Ovary (tissue), 9 donors: Measurements from ENCODE around the gene MACC1. TPM values are rescaled to one million over a fixed set of nuclear protein-coding genes. Genes with fewer than 3 reads are reported as not detected.

ENCODE experiments used
- DNase-seq, 5 donors: peaks; one replicate each; pipeline ENCODE4 v3.0.0-alpha.2; 2019 to 2020
- H3K27ac ChIP-seq, 2 donors: fragments of 200-600 bp; one replicate each; pipeline versions ENCODE4 v1.5.1 to v1.8.0; 2019 to 2022
- H3K27me3 ChIP-seq: fragments of 200-600 bp; one replicate; pipeline ENCODE4 v1.8.0; 2022
- H3K36me3 ChIP-seq: fragments of 200-600 bp; sonication (generic); one replicate; pipeline ENCODE4 v1.5.1; 2019
- H3K4me1 ChIP-seq: one replicate; pipeline ENCODE4 v1.8.1; 2013; ENCODE audit warnings: mild to moderate bottlenecking, moderate library complexity; ENCODE audit not compliant: insufficient read depth
- H3K4me3 ChIP-seq: fragments of 200-600 bp; sonication (generic); one replicate; pipeline ENCODE4 v1.5.1; 2017
- H3K9me3 ChIP-seq, 2 donors: fragments of 200-600 bp in 1 of 2; sonication (generic) in 1 of 2; one replicate each; pipeline versions ENCODE4 v1.5.1 to v1.8.1; 2013 to 2019; ENCODE audit warnings: mild to moderate bottlenecking in 1 of 2, moderate library complexity in 1 of 2
- CTCF ChIP-seq, 3 donors: fragments of 450-650 bp in 2 of 3; fragments of 200-600 bp in 1 of 3; IDR thresholded peaks; one replicate each; pipeline versions ENCODE4 v1.5.1 to v1.8.0; 2016 to 2022; ENCODE audit warnings: antibody characterized with exemption in 3 of 3, mild to moderate bottlenecking in 1 of 3
- EP300 ChIP-seq: sonication (generic); formaldehyde crosslinking; IDR thresholded peaks from one replicate; pipeline ENCODE4 v1.6.1; 2017; ENCODE audit warnings: antibody characterized with exemption
- POLR2A ChIP-seq: fragments of 450-650 bp; IDR thresholded peaks from one replicate; pipeline ENCODE4 v1.6.1; 2017; ENCODE audit warnings: antibody characterized with exemption, mild to moderate bottlenecking, moderate library complexity
- WGBS, 3 donors: extraction: QIAGEN DNeasy Blood & Tissue Kit in 1 of 3; methylation state at CpG; one replicate each; pipeline versions ENCODE4 v1.1.5 to v1.1.7; 2013 to 2017; 5-methylcytosine and 5-hydroxymethylcytosine counted together
- intact Hi-C, 4 donors: fragments of 100-400 bp; cut with DNase I; formaldehyde crosslinking; loops; one replicate each; pipeline versions ENCODE4 v1.11.0 to v1.15.1; 2022 to 2023
- polyA plus RNA-seq, 2 donors: library from polyadenylated mRNA; stranded (reverse); fragments of 200-250 nt in 1 of 2; fragments of 350-450 nt in 1 of 2; fragmentation: Illumina TruSeq in 1 of 2; extraction: RNeasy Lipid Tissue Mini Kit (QIAGEN cat#74804) in 1 of 2; gene quantifications; one replicate each; pipeline ENCODE4 v1.2.3, GENCODE V29; 2013 to 2014
- total RNA-seq, 7 donors: library from RNA; depleted of rRNA in 2 of 7; stranded (reverse); fragments of >200 nt in 2 of 7; fragmentation: NEBNext Ultra II Directional in 3 of 7; extraction: Animal tissue kit (Norgen Biotek cat#: 25700) in 3 of 7; gene quantifications; one replicate each; pipeline versions ENCODE4 v1.1.0 to v1.2.4, GENCODE V29; 2016 to 2023
- donor health status: DM: no; HTN: no; CAD: no; lungs with moderate emphysema.
- donor health status: DM: no; HTN: no; CAD: no.
- donor health status: Bipolar disorder and iron deficiency.
- donor health status: DM: yes; HTN: yes; CAD: no.
- donor health status: DM: no; HTN: no; CAD: no.
- donor health status: DM: yes; HTN: yes; CAD: no.

The MACC1 gene
- total and polyA plus RNA-seq, 9 donors = 0.05 to 3.5 (median 0.33) TPM; not detected in 2

DNA sequence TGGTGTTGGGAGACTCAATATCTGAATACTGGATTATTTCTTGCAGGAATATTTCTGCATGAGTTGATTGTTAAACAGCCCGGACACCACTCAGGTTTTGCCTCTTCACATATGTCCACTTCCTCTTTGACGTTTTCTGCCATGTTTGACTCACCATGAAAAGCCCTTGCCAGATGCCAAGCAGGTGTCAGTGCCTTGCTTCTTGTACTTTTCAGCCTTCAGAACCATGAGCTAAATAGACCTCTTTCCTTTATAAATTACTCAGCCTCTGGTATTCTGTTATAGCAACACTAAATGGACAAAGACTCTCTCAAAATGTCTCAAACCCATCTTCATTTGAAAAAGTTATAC lies 24.7 kb upstream of the MACC1 start:
- WGBS, 3 donors = 61 to 77% (median 68%) methylated on average over 2 of the region's 2 CpGs
- DNase-seq = no peak
- TF ChIP-seq EP300 (no peak), CTCF (IDR thresholded peaks at IDR 0.05) (no peak), POLR2A (no peak)
- no peaks in the 10 kb centered on the region for H3K9me3 ChIP-seq
- no peak overlapping the region for H3K4me3 ChIP-seq
- H3K27ac ChIP-seq = no peak overlapping the region
- H3K36me3 ChIP-seq = no peaks in the 10 kb centered on the region
- intact Hi-C loops = no loop called here
- no peaks in the 10 kb centered on the region for H3K27me3 ChIP-seq
- H3K4me1 ChIP-seq = peaks cover 10% of the 10 kb centered on the region

DNA sequence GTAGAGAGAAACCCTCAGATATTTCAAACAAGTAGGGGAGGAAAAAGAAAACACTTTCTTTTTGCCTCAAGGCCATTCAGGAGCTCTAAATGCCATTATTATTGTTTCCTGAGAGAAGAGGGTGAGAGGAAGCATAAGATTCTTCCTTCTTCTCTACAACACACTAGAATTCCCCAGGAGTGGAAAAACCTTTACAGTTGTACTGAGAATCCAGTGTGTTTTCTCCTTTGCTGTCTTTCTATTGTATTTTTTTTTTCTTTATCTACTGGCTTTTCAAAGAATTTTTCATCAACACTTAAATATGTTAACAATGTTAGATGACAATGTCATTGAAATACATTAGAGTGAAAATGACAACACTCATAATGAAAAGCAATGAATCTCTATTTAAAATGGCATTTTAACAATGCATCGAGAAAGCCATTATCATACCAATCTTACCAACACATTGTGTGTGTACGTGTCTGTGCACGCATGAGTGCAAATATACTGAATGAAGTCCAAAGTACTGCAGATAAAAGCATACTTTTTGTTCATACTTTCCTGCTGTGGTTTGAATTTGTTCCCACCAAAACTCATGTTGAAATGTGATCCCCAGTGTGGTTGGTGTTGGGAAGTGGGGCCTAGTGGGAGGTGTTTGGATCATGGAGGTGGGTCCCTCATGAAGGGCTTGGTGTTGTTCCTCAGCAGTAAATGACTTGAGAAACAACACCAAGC lies 24.2 kb upstream of the MACC1 start:
- H3K27ac ChIP-seq = peak overlapping the region in 1 of 2 donors; percentile 36
- TF ChIP-seq CTCF (IDR thresholded peaks at IDR 0.05) (no peak), EP300 (no peak), POLR2A (no peak)
- H3K27me3 ChIP-seq = no peaks in the 10 kb centered on the region
- DNase-seq = no peak
- peaks cover 10% of the 10 kb centered on the region for H3K4me1 ChIP-seq
- H3K4me3 ChIP-seq = no peak overlapping the region
- no peaks in the 10 kb centered on the region for H3K9me3 ChIP-seq
- 6 to 39% (median 13%) methylated on average over 3 of the region's 3 CpGs for WGBS, 3 donors
- no peaks in the 10 kb centered on the region for H3K36me3 ChIP-seq
- intact Hi-C loops = no loop called here

DNA sequence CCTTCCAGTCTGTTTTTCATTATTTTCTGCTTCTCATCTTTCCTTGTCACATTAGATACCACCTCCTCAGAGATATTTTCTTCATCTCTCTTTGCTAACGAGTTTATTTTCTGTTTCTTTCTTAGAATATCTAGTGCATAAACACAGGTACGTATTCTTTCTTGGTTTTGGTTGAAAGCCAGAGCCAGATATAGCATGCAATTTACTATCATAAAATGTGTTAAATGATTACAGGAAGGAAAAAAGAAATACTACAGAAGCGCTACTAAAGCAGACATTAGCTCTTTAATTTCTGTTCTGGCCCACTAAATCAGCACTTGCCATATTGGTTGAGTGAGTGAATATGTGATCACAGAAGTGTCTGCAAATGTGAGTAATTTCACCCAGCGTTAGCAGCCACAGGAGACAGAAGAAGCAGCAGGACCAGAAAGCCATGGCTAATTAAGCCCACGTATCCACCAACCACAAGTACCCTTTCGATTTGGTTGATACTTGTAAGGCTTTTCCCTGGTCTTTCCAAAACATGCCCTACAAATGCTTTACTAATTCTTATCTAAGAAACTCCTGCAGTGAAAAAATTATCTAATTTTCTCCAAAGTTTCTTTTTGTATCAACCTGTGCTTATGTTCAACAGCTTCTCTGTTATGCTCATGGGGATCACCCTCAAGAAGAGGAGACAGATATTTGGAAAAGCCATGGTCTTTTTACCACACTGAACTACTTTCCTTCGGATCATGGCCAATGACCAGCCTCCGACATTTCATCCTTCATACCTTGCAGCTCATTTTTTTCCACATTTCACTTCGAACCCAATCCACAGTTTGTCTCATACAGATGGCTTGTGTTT lies 23.1 kb upstream of the MACC1 start:
- H3K9me3 ChIP-seq = no peaks in the 10 kb centered on the region
- peak overlapping the region in 1 of 2 donors; percentile 36 for H3K27ac ChIP-seq
- H3K4me3 ChIP-seq = no peak overlapping the region
- no peaks in the 10 kb centered on the region for H3K36me3 ChIP-seq
- DNase-seq = no peak
- TF ChIP-seq CTCF (IDR thresholded peaks at IDR 0.05) (no peak), POLR2A (no peak)
- intact Hi-C loops = no loop called here
- H3K27me3 ChIP-seq = no peaks in the 10 kb centered on the region
- WGBS, 3 donors = 51 to 67% (median 52%) methylated on average over 9 of the region's 9 CpGs
- peaks cover 10% of the 10 kb centered on the region for H3K4me1 ChIP-seq

DNA sequence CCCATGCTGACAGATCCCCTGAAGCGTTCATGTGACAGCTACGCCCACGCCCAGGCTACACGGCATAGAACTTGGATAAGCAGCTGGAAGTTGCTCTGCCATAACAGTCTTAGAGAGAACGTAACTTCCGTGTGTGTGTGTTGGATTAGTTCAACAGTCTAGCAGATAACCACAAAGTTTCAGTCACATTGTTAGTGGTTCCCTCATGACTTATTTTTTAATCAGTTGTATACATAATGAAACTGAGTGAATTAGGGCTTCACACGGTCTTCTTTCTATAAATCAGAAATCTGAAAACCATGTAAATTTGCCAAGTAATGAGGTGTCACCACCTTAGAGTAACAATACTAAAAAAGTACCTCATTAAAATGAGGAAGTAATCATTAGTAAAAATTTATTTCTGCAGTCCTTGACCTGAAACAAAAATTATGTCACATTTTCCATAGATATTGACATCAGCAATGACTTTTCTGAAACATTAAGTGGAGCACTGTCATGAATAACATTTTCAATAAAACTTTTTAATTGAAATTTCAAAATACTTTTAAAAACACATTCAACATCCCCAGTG lies 21.7 kb upstream of the MACC1 start:
- Histone ChIP-seq H3K9me3 (no peaks in the 10 kb centered on the region), H3K27me3 (no peaks in the 10 kb centered on the region), H3K4me3 (no peak overlapping the region), H3K36me3 (no peaks in the 10 kb centered on the region), H3K27ac (no peak overlapping the region), H3K4me1 (peaks cover 10% of the 10 kb centered on the region)
- no peak for TF ChIP-seq CTCF (IDR thresholded peaks at IDR 0.05)
- TF ChIP-seq EP300 = no peak
- no peak for TF ChIP-seq POLR2A
- DNase-seq = no peak
- intact Hi-C loops = no loop called here
- WGBS, 3 donors = 80 to 85% (median 83%) methylated on average over 7 of the region's 7 CpGs
